Islet of Langerhans (tissue), 1 donor: ENCODE measurements around the gene DCAF10.
"Not testable (repeated sequence)": the region's sequence is repeated elsewhere in the genome, so short reads cannot be mapped to it uniquely, and the experiment has no call there.

Source experiments
- FAIRE-seq: peaks from one replicate; lab custom pipeline; 2011; peaks lifted over from hg19 to GRCh38; lab: Jason Lieb, UNC

Gene DCAF10

GRCh38 chr9:37870799-37871176 lies 70.2 kb downstream of the DCAF10 start:
- no peak for FAIRE-seq

DNA sequence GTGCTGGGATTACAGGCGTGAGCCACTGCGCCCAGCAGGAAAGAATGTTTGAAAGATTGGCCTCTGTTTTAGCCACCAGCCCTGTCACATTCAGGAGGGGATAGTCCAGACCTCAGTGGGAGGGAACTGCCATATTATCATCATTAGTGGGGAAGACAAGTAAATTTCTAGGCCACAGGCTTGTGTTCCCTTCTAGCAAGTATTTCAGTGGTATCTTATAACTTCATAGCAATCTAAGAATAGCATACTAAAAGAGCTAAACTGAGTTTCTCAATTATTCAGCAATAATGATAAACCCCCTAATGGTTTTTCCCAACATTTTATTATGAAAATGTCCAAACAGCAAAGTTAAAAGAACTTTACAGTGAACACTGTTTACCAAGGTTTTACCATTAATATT lies 73.4 kb downstream of the DCAF10 start:
- FAIRE-seq: no peak

GRCh38 chr9:37876376-37876775 lies 75.8 kb downstream of the DCAF10 start:
- FAIRE-seq: no peak

GRCh38 chr9:37880916-37881479 lies 80.4 kb downstream of the DCAF10 start:
- no peak for FAIRE-seq

- FAIRE-seq: not testable (repeated sequence)
Observed at GRCh38 chr9:37887977-37888583, 87.5 kb downstream of the DCAF10 start.

- FAIRE-seq: no peak
Observed at GRCh38 chr9:37889536-37889935, 88.9 kb downstream of the DCAF10 start.

DNA sequence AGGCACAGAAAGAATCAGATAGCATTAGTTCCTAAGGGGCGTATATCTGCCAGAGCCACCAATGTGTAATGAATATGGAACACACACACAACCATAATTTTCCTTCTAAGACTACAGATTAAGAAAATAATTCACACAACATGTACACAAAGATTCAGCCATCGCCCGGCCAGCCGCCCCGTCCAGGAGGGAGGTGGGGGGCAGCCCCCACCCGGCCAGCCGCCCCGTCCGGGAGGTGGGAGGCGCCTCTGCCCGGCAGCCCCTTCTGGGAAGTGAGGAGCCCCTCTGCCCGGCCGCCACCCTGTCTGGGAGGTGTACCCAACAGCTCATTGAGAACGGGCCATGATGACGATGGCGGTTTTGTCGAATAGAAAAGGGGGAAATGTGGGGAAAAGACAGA lies 90.4 kb downstream of the DCAF10 start:
- FAIRE-seq: not testable (repeated sequence)

DNA sequence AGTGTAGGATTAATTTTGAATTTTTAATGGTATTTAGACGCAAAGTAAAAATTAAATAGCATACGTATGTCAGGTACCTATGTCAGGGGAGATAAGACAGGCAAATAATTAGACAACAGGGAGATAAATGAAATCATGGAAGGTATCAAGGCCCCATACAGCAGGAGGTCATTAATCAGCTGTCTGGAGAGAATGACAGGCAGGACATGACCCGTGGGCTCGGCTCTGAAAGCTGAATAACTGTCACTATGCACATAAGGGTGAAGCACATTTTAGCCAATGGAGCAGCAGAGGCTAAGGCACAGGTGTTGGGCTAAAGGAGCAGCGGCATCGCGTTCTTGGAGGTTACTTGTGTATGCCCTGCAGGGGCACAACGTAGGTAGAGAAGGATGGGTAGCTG lies 91.5 kb downstream of the DCAF10 start:
- no peak for FAIRE-seq

DNA sequence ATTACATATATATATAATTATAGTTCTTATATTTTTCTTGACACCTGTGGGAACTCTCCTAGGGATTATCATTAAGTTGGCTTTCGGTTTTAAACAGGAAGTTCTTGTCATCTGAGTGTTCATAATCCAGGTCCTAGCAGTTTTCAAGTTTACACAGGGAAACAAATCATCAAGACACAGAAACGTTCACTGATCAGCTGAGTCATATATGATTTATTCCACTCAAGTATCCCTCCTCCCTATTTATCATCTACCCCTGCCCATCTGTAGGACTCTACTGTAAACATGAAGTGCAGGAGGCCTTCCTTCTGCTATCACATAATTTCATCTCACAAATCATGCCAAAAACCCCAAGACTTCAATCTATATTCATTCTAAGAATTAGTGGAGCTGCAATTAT lies 97.1 kb downstream of the DCAF10 start:
- FAIRE-seq: no peak

GRCh38 chr9:37899041-37899440 lies 98.4 kb downstream of the DCAF10 start:
- no peak for FAIRE-seq

GRCh38 chr9:37902131-37902530 lies 101.5 kb downstream of the DCAF10 start:
- no peak for FAIRE-seq

DNA sequence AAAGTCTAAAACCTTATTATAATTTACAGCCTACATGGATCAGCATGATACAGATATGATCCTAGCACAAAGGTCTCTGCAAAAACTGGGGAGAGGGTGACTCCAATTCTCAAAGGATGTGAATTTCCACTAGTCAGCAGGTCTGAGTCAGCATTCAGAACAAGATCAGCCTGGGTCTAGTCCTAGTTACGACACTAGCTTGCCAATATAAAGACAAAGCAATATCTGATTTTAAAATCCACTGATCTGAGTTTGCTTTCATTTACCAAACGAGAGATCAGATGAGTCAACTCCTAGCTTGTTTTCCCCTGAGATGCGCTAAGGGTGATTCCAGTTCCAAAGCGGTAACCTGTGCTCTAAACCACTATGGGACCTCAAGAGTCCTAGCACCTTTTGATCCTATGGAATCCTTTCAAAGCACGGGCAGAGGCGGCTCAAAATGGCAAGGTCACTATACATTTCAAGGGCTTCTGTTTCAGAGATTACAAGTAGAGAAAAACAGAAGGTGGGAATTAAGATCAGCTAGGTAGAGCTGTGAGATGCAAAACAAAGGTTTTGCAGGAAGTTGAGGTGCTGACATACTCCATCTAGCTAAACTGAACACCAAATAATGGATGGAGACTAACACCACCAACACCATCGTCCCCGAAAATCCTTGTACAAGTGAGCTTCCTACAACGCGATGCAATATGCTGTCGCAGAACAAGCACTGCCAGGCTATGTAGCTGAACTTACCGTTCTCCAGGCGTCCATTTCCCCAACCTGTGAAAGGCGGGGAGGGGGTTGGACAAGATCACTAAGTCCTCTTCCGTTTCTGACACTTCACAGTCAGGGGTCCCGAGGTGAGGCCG lies 102.4 kb downstream of the DCAF10 start:
- peak; percentile 91 for FAIRE-seq

DNA sequence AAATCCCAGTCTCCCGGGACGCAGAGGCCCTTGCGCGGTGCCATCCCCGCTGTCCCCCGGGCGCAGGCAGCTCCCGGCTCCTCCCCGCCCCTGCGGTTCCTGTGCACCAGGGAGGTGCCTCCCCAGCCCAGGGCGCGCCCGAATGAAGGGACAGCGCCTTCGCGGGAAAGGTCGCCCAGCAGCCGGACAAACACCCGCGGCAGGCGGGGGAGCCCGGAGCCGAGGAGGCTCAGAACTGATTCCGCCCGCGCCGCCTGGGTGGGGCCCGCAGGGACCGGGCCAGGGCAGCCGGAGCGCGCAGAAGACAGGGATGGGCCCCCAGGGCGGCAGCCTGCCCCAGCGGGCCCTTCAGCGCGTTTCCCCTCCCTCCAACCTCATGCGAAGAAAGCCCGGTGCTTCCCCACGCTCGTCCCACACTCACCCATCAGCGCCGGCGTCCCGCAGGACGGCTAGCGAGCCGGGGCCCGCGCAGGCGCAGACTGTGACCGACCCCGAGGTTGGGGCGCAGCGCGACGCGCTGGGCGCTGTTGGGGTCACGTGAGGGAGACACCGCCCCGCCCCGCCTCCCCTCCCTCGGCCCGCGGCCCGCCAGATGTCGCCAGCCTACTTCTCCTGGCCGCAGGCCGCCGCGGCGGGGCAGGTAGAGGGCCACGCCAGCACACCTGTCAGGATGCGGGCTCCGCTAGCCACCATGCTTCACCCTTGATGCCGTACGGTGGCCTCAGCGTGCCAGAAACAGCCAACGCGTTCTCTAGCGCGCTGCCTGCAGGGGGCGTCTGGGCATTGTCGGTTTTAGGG lies 103.2 kb downstream of the DCAF10 start, which contains the start of gene SLC25A51:
Gene SLC25A51, minus strand, starts transcription at position 481 of the 798 bp plus-strand sequence. CDS start 15,577 bp downstream, outside the sequence.
- no peak for FAIRE-seq

GRCh38 chr9:37904445-37905130 lies 104.0 kb downstream of the DCAF10 start:
- no peak for FAIRE-seq

GRCh38 chr9:37905131-37905505 lies 104.5 kb downstream of the DCAF10 start:
- FAIRE-seq: no peak

DNA sequence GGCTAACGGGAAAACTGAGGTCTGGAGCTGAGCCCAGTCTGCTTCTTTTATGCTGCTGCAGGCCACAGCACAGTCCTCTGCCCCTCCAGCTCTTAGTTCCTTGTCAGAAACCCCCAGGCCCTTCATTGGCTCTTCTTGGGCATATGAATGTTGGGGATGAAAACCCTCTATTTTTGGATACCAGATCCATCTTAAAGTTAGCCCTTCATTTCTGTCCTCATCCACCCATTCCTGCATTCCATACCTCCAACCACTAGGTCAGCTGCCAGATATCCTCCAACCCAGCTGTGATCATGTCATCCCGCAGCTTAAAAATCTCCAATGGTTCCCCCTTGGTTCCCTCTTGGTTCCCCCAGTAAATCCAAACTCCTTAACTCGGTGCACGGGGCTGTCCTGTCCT lies 105.2 kb downstream of the DCAF10 start:
- no peak for FAIRE-seq

- no peak for FAIRE-seq
Observed at GRCh38 chr9:37906312-37907239, 106.0 kb downstream of the DCAF10 start.

DNA sequence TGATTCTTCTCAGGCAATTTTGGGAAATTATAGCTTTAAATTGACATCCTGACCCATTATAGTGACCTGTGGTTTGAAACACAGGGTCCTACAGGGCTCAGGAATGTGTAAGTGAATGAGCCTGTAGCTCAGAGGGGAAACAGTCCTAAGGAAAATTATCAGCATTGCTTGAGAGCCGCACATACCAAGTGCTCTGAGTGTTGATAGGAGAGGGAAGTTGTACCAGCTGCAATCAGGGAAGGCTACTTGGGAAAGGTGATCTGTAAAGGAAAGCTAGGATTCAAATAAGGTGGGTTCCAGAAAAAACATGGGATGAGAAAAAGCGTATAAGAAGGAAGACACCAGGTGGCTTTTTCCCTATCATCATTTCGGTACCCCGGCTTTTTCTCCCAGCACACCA lies 107.7 kb downstream of the DCAF10 start:
- no peak for FAIRE-seq

DNA sequence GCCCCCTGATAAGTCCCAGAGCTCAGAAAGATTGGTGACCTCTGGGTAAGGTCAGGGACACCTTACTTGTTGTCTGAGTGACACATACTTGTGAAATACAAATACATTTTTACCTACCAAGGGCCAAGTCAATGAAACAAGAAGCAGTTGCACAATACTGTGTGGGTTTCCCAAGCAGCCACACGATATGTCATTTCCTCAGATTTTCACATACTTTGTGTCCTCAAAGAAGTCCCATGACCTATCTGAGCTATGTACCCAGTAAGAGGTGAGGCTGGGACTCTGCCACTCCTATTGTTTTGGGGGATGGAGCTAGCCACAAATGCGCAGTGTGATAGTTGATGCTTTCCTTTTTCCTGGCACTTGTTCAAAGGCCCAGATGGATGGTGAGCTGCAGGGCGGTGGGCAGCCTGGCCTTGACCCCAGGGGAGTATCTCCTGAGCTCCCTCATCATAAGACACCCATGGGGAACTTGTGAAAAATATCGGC lies 108.1 kb downstream of the DCAF10 start:
- no peak for FAIRE-seq

GRCh38 chr9:37909326-37909725 lies 108.7 kb downstream of the DCAF10 start:
- FAIRE-seq: no peak

DNA sequence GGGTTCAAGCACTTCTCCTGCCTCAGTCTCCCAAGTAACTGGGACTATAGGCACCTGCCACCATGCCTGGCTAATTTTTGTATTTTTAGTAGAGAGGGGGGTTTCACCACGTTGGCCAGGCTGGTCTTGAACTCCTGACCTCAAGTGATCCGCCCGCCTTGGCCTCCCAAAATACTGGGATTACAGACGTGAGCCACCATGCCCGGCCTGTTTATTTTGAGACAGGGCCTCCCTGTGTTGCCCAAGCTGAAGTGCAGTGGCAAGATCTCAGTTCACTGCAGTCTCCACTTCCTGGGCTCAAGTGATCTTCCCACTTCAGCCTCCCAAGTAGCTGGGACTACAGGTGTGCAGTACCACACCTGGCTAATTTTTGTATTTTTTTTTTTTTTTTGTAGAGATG lies 109.2 kb downstream of the DCAF10 start:
- not testable (repeated sequence) for FAIRE-seq
